Brain pericyte (primary cell): ENCODE results near the gene ADPRS.
A peak's percentile ranks its signal among the peaks of the same experiment; 100 is the strongest.

Source experiments
- DNase-seq: peaks from one replicate; pipeline ENCODE4 v3.0.0-alpha.2; 2012; ENCODE audit warnings: low read depth, low spot score

Gene ADPRS, protein sequence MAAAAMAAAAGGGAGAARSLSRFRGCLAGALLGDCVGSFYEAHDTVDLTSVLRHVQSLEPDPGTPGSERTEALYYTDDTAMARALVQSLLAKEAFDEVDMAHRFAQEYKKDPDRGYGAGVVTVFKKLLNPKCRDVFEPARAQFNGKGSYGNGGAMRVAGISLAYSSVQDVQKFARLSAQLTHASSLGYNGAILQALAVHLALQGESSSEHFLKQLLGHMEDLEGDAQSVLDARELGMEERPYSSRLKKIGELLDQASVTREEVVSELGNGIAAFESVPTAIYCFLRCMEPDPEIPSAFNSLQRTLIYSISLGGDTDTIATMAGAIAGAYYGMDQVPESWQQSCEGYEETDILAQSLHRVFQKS

DNA sequence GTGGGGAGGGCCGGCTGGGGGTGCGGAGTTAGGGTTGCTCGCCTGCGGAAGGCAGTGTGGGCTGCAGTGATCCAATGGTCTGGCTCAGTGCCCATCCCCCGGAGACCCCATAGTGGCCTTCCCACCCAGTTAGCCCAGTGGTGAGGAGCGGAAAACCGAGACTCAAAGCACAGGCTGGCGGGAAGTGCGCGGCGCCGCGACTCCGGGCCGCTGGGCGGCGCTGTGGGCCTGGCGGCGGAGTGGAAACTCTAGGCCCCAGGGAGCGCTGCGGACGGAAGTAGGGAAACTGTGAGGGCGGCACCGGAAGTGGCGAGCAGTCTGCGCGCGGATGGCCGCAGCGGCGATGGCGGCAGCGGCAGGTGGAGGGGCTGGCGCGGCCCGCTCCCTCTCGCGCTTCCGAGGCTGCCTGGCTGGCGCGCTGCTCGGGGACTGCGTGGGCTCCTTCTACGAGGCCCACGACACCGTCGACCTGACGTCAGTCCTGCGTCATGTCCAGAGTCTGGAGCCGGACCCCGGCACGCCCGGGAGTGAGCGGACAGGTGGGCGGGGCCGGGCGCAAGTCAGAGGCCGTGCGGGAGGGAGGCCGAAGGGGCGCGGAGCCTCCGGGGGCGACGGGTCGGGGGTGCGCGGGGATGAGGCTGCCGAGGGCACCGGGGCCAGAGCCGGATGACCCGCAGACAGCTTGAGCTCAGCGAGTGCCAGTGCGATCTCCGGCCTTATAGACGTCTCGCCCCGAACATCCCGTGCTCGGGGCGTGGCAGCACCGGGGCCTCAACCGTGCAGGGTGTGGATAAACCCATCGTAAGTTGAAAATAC, at the start of gene ADPRS:
ADPRS (plus strand) TSS at position 316 of the 816 bp plus-strand sequence; CDS start at position 329, 13 bp downstream.
- DNase-seq, result peak; percentile 40

DNA sequence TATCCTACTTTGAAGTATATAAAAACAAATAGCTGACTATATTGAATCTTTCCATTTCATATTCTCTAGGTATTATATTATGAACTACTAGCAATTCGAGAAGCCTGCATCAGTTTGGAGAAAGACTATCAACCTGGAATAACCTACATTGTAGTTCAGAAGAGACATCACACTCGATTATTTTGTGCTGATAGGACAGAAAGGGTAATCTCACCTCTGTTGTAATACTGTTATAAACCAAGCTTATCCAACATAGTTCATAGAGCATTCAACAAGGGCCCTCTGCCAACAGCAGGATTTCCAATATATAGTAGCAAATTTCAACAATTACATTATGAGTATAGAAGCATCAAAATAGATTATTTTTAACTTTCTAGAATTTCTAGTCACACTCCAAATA, 48.5 kb upstream of the ADPRS start:
- no peak for DNase-seq

DNA sequence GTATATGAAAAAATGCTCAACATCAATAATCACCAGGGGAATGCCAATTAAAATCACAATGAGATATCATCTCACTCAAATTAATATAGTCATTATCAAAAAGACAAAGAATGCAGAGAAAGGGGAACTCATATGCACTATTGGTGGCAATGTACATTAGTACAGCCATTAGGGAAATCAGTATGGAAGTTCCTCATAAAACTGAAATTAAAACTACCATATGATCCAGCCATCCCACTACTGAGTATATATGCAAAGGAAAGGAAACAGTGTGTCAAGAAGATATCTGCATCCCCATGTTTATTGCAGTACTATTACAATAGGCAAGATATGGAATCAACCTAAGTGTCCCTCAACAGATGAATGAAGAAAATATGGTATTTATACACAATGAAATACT, 36.9 kb upstream of the ADPRS start:
- DNase-seq, result no peak

- DNase-seq, result no peak
Measured at GRCh38 chr1:36053978-36054377, 34.7 kb upstream of the ADPRS start.

- DNase-seq, result no peak
Measured at GRCh38 chr1:36055706-36056105, 33.0 kb upstream of the ADPRS start.

GRCh38 chr1:36062315-36062714, 26.4 kb upstream of the ADPRS start:
- no peak for DNase-seq

GRCh38 chr1:36067871-36068270, 20.8 kb upstream of the ADPRS start:
- DNase-seq, result no peak

GRCh38 chr1:36068866-36069265, 19.8 kb upstream of the ADPRS start:
- DNase-seq, result no peak

DNA sequence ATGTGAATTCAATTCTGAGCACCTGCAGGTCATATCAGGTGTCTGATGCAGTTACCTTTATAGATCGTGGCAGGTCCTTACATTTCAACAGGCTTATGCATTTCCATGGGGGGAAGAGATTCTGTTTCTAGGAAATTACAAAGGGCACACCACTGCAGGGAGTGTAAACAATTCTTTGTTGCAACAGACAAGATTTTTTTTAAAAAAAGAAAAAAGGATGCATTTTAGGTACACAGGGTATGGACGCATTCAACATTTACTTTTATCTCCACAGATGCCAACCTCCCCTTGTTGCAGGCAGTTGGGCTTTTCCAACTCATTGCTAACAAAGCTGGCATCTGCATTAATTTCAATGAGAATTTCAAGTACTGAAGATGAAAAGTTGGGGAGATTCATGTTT, 18.3 kb upstream of the ADPRS start:
- DNase-seq, result no peak

GRCh38 chr1:36076979-36077573, 11.6 kb upstream of the ADPRS start:
- no peak for DNase-seq

DNA sequence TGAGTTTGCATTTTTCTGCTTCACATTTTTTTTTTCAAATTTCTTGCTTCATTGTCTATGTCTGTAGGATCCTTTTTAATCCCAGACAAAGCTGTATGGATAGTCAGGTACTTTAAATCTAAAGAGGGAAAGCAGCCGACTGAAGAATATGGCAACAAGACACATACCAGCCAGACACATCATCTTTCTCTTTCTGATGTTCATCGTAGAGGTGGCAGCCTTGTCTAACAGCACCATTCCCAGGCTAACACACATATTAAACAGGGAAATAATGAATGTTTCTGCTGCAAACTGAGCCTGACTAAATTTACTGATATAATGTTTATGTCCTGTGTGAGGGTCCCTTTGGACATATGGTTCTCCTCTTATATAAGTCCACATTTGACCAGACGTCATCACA, 8.5 kb upstream of the ADPRS start:
- no peak for DNase-seq

DNA sequence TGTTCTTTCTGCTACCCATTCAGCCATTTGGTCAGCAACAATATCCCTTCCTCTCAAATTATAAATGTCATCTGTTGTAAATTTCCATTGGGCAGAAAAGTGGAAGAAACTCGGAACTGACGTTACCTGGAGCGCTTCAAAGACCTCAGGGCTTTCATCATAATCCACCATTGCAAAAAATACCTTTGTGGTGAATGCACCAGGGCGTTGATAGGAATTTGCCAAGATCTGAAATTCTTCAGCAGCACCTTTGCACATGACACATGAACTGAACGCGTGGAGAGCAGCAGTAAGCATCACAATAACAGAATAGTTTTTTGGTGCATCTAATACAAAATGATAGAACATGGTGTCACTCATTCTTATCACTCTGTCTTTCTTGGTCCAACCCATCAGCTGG, 7.9 kb upstream of the ADPRS start:
- no peak for DNase-seq

DNA sequence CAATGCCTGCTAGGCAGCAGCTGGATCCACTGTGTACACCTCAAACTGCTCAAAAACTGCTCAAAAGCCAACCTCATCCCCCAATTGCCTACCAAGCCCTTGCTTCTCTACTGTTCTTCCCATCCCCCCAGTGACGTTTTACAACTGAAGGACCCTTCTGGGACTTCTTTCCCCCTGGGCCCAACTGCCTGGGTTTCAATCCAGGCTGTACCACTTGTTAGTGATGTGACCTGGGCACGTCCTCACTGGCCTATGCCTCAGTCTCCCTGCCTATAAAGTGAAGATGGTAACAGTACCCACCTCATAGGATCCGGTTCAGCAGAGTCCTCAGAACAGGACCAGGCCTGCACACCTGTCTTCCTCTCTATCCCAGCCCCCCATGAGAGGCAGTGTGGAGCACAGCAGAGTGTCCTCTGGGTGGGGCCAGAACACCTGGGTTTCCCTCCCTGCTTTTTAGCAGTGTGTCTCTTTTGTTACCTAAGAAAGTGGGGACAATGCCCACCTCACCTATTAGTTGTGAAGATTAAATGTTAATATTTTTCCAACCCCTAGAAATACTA, 6.7 kb upstream of the ADPRS start:
- DNase-seq, result no peak

GRCh38 chr1:36083219-36083618, 5.5 kb upstream of the ADPRS start:
- DNase-seq, result no peak

DNA sequence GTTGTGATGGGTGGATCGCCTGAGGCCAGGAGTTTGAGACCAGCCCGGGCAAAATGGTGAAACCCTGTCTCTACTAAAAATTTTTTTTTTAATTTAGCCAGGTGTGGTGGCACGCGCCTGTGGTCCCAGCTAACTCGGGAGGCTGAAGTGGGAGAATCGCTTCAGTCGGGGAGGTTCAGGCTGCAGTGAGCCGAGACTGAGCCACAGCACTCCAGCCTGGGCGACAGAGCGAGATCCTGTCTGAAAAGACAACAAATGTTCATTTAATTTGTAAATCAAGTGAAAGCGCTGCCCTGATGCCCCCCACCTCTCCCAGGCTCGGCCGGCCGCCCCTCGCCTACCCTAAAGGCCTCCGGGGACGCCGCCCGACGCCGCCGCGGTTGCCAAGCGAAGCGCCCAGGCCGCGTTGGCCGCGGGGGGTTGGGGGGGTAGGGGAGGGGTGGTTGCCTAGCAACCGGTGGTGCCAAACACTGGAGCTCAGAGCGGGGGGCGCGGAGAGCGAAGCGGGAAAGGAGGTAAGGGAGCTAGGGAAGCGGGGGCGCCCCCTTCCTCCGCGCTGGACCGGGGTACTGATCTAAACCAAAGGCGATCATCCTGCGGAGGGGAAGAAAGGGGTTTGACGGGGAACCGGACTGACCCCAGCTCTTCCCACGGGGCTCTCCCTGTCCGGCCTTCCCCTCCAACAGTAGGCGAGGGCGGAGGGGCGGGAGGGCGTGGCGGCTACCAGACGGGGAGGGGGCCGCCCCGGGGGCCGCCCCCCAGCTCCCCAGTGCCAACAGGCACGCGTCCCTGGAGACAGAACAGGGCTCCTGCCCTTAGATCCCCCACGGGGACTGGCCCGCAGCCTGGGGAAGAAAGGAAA, 4.8 kb upstream of the ADPRS start, which contains the start of gene TEKT2:
TEKT2 (plus strand) TSS at position 460 of the 862 bp plus-strand sequence. CDS start 828 bp downstream, outside the sequence.
- no peak for DNase-seq

DNA sequence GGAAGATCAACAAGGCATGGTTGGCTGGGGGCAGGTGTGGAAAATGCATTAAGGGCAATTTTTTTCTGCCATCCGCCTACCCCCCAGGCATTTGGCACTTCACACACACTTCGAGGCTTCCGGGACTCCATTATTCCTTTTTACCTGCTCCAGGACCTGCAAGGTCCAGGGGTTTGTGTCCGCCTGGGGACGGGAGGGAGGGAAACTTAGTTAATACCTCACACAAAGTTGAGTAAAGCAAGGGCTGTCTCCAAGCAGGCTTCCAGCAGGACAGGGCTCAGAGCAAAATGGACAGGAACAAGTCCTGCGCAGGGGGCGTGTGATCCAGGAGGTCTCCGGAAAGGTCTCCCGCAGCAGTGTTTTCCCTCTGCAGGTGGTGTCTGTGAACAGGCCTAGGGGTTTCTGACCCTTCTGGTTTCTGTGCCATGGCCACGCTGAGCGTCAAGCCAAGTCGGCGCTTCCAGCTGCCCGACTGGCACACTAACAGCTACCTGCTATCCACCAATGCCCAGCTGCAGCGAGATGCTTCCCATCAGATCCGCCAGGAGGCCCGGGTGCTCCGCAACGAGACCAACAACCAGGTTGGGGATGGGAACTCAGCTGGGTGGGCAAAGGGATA, 4.1 kb upstream of the ADPRS start:
- DNase-seq, result no peak

DNA sequence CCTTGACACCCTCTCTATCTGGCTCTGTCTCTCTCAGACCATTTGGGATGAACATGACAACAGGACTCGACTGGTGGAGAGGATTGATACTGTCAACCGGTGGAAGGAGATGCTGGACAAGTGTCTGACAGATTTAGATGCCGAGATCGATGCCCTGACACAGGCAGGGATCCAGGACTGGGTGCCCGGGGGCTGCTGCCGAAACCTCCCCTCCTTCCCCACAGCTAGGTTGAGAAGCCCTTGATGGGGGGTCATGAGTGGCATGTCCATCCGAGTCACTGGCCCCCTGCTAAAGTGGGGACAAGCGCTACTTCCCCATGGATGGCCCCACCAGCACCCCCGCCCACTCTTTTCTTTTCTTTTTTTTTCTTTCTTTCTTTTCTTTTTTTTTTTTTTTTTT, 3.6 kb upstream of the ADPRS start:
- no peak for DNase-seq

DNA sequence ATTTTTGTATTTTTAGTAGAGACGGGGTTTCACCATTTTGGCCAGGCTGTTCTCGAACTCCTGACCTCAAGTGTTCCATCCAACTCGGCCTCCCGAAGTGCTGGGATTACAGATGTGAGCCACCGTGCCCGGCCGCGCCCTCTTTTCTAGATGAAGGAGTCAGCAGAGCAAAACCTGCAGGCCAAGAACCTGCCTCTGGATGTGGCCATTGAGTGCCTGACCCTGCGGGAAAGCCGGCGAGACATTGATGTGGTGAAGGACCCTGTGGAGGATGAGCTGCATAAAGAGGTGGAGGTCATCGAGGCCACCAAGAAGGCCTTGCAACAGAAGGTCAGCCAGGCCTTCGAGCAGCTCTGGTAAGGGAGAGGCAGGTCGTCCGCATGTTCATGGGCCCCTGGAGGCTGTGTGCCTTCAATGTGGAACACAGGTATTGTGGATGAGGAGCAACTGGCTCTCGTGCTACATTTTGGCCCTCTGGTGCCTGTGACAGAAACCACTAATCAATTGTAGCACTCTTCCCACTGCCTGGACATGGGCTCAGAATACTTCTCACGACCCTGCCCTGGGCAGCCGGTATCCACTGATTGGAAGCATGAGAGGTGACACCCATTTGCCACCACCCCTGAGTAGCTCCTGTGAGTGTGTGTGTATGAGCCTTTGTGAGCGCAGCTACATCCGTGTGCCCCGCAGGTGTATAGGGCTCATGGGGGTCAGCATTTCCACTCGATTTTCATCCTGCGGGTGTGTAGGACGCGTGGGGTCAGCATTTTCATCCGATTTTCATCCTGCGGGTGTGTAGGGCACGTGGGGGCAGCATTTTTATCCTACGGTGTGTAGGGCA, 2.8 kb upstream of the ADPRS start:
- no peak for DNase-seq

GRCh38 chr1:36086529-36087232, 2.0 kb upstream of the ADPRS start:
- no peak for DNase-seq
